HG03175 (cell line): ENCODE results near the gene CNTNAP2.

Experiments
- ATAC-seq: cut with Tn5 transposase; IDR thresholded peaks from one replicate; pipeline ENCODE4 v1.9.1; 2021; ENCODE audit warnings: mild to moderate bottlenecking, moderate library complexity; ENCODE audit not compliant: unreplicated experiment

Gene CNTNAP2

DNA sequence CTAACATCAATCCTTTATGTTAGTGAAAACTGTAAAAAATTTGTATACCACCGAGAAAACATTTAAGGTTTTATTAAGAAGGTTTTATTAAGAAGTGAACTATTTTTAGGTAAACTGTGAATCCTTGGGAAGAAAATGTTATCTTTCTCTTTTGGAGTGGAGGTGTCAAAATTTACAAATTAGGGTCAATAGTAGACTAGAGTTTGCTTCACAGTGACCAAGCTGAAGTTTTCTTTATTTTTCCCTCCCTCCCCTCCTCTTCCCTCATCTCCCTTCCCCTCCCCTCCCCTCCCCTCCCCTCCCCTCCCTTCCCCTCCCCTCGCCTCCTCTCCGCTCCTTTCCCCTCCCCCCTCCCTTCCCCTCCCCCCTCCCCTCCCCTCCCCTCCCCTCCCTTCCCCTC lies 168.8 kb downstream of the CNTNAP2 start:
- no peak for ATAC-seq

GRCh38 chr7:146290746-146291145 lies 174.1 kb downstream of the CNTNAP2 start:
- no peak for ATAC-seq

GRCh38 chr7:146291900-146292299 lies 175.3 kb downstream of the CNTNAP2 start:
- no peak for ATAC-seq

DNA sequence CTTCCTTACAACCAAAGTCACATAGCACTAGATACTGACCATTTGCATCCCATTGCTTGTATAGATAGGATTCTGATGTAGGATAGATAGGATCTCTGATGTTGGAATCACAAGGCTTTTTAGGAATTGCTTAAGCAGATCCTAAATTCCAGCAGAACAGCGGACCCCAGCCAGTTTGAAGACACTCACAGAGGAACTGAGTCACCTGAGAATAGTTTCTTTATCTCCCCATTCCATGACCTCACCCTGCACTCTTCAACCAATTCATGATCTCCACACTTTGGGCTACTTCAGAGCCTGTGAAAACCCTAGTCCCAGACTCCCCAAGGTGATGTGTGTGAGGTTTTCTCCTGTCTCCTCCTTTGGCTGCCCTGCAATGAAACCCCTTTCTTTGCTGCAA lies 179.4 kb downstream of the CNTNAP2 start:
- no peak for ATAC-seq

DNA sequence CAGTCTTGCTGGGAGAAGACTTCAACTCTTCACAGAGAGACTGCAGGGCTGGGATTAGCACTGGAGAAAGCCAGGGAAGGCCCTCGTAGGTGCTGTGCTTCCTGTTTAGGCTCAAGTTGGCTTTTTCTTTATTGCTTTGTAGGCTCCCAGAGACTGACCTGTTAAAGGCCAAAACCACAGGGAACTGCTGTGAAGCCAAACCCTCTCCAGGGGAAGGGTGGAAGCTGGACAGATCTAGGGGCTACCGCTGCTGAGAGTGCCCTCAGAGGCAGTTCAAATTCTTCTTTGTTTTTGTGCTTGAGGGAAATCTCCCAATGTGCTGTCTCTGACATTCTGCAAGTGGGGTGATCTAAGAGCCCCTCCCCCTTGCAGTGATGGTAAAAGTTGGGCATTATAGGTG lies 198.4 kb downstream of the CNTNAP2 start:
- ATAC-seq, result no peak

DNA sequence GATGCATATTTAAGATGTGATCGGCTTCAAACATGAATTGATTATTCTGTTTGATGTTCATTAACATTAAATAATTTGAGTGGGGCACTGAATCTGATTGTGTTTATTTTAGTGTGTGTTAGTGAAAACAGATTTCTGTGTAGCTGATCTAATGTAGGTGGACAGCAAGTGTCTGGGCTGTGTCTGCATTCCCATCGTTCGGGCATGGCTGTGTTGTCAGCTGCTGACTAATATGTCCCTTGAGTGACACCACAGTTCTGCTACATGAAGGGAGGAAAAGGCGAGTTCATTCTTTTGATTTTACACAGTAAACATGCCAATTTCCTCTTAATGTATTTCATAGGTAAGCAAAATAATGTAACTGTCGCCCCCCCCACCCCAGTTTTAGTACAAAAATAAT lies 203.0 kb downstream of the CNTNAP2 start:
- ATAC-seq, result no peak

DNA sequence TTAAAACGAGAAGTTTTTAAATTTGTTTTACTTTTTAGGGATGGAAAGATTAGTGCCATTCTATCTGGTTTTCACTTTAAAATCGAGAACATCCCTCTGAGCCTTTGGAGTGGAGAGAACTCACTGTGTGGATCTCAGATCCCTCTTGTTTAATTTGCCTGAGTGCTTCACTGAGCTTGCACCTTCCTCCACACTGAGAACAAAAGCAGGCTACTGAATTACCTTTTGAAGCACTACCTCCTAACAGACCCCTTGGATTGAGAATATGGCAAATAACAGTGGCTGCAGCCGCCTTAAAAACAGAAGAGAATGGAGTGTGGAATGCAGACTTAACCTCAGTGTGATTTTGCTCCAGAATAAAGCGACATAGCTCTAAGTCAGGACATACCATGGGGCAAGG lies 204.7 kb downstream of the CNTNAP2 start:
- ATAC-seq, result no peak

DNA sequence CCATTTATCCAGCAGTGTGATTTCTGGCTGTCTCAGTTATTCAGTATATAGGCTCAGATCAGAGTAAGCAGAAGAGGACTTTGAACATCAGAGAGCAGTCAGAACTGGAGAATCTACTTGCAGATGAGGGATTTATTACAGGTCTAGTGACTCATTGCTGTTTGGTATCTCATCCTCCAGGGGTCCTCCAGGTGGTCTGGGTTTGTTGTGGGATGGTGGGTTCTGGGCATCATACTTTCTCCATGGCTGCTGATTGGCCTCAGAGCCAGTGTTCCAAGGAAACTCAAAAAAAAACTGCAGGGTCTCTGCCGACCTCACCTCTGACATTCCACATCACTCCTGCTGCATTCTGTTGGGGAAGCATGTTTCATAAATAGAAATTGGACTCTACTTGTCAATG lies 214.8 kb downstream of the CNTNAP2 start:
- ATAC-seq, result no peak

DNA sequence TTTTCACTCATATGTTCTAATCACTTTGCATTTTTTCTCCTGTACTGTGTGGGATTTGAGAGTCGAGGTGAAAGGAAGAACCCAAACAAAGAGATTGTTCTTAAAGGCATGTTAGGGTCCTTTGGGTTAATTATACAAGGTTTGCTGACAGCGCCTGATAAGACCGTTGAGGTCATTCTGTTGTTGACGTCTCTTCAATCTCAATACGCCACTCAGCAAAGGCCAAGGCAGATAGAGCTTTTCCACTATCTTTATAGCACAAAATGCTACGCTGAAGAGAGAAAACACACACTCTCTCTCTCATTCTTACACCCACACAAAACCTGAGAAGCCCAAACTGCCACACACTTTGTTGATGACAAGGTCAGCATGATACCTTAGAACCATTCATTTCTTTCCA lies 228.7 kb downstream of the CNTNAP2 start:
- ATAC-seq, result no peak

GRCh38 chr7:146346096-146346495 lies 229.5 kb downstream of the CNTNAP2 start:
- no peak for ATAC-seq

GRCh38 chr7:146355216-146355615 lies 238.6 kb downstream of the CNTNAP2 start:
- no peak for ATAC-seq

- no peak for ATAC-seq
Observed at GRCh38 chr7:146359176-146359575, 242.6 kb downstream of the CNTNAP2 start.

DNA sequence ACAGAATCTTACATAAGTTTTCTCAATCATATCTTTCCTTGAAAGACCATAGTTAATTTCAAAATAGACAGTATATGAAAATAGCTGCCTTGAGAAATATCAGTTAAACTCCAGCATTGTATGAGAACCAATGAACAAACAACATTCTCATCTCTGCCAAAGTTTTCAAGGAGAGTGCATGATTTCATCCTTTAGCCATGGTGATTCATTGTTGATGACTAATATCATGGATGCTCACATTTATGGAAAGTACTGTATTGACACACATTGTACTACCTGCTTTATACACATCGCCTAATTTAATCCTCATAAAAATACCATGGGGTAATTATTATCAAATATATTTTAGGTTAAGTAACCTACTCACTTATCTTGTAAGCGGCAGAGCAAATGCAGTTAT lies 250.3 kb downstream of the CNTNAP2 start:
- no peak for ATAC-seq

- no peak for ATAC-seq
Observed at GRCh38 chr7:146370171-146370570, 253.6 kb downstream of the CNTNAP2 start.

- no peak for ATAC-seq
Observed at GRCh38 chr7:146375170-146375569, 258.6 kb downstream of the CNTNAP2 start.

DNA sequence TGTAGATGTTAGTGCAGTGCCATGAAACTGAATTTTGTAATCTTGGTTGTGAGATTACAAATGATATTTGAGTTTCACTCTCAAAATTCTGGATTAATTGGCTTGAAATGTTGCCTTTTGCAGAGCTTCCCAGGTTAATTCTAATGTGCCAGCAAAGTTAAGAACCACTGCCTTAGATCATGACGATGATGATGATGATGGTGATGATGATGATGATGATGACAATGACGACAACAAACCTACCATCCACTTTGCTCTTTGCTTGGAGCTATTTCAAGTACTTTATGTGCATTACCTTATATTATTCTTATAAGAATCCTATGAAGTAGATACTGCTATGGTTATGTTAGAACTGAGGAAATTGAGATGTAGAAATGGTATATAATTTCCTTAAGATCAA lies 261.6 kb downstream of the CNTNAP2 start:
- ATAC-seq, result no peak

GRCh38 chr7:146387140-146387539 lies 270.5 kb downstream of the CNTNAP2 start:
- ATAC-seq, result no peak

- ATAC-seq, result no peak
Observed at GRCh38 chr7:146388928-146389327, 272.3 kb downstream of the CNTNAP2 start.

DNA sequence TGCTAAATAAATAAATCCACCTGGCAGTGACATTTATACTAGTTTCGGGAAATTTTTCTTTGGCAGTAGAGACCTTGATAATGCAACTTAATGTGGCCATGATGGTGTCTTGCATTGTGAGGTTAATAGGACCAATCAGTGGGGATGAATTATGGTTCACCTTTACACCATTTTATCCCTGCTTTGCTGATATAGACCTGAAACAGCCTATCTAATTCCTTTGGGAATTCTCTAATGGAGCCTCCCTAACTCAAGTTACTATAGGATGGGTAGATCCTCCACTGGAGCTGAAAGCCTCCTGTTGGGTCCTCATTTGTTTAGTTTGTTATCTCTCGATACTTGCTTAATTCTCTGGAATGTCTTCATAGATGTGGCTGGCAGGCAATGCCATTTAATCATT lies 276.7 kb downstream of the CNTNAP2 start:
- ATAC-seq, result no peak

DNA sequence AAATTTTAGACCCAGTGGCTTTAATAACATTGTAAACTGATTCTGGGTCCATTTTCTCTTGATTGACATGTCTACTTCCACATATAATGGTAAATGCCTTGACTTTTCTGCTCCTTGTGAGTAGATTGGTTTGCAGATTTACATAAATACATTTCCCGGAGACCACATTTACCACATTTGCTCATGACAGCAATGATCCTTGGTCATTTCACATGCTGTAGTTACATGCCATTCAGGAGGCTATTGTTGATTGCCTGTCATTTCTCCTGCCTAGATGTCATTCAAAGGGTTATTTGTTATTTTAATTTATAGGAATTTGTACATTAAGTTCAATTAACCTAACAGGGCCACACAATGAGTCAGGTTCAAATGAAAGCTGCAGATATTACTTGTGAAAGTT lies 280.5 kb downstream of the CNTNAP2 start:
- ATAC-seq, result no peak

- no peak for ATAC-seq
Observed at GRCh38 chr7:146401939-146402338, 285.3 kb downstream of the CNTNAP2 start.

DNA sequence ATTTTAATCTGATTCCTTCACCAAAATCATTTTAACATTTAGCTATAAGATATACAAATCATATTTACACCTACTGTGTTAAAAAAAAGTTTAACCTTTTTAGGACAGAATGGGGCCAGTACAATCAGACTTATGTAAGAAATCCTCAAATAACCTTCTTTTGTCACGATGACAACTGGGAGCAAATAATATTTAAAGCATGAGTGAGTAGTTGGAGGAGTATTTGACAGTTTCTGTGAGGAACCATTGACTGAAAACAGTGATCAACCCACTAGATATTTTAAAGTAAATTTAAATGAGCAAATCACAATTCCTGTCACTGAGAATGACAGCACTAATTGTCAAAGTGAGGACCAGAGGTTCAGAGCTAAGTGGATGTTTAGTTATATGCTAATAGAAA lies 289.1 kb downstream of the CNTNAP2 start:
- no peak for ATAC-seq

DNA sequence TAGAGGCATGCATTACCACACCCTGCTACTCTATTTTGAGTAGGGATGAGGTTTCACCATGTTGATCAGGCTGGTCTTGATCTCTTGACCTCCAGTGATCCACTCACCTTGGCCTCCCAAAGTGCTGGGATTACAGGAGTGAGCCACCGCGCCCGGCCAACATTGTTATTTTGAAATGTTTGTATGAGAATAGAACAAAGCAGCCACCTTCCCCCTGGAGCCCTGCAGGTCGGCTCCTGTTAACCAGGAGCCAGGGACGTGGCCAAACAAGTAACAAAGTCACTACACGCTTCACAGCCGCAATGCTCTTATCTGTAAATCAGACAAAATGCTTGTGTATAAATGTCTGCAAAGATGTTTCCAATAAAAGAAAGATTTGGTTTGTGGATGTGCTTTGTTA lies 295.4 kb downstream of the CNTNAP2 start:
- ATAC-seq, result no peak

DNA sequence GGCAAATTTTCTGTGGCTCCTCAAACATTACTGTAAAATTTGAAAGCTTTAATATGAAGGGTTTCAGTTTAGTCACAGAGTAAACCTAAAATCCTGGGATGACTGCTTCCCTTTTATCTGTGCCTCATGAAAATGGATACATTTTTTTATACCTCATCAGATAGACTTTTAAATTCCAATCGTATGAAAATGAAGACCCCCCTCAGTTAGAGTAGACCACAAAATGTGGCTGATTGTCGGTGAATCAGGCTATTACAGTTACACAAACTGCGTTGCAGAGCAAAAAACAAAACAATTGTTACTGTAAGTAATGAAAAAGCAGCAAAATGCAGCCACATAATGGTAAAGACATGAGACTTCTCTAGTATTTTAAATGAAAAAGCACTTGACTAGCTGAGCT lies 296.2 kb downstream of the CNTNAP2 start:
- no peak for ATAC-seq
